ENCODE data around the gene CD93.

The CD93 gene

DNA sequence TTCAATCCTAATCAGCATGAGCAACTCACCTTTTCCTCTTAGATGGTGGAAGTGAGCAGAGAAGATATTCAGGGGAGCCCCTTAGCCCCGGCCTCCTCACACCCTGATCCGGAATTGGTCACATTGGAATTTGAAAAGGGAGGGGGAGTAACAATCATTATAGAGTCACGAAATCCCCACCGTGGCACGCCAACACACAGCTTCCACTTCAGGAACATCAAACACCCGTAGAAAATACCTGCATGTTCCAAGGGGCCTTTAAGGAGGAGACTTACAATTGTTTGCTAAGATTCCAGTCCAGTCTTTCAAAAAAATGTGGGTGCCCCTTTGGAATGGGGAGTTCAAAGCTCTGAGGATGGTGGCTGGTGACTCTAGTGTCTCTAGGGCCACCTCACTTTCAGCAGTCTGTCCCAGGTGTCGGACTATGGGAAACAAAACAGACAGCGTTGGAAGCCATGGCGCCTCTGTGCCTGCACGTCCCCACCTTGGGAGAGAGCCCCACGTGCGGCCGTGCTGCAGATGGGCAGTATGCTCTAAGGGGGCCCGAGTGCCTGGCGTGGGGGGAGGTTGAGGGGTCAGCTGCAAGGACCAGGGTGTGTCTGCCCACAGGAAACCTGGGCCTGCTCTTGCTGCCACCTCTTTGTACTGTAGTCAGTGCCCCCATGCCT lies 2.4 kb downstream of the CD93 start:
- no peak for DNase-seq (ENCODE audit: low spot score)

DNA sequence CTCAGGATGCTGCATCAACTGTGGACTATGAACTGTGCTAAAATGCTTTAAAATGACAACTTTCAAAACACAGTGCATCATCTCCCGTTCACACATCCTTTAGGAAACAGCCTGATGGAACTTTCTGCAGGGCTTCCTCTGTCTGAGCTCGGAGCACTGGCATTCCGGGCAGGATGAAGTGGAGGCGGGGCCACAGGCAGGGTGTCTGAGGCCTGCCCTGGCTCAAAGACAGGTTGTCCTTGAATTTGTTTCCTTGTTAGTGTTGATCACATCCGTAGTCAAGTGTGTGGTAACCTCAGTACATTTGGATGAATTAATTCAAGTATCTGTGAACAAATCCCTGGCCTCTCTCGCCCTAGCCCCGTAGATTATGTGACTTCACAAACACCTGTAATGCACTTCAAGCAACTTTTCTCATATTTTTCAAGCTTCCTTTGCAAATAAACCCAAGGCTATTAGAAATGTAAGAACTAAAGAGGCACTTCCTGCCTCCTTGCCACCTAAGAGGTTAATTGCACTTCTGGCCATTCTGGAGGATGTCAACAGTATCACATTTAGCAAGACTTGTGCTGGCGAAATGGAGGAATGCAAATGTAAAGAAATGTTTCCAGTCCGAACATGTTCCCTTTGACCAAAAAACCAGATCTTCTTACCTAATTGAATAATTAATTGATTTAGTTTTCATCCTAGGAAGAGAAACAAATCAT lies 3.1 kb downstream of the CD93 start:
- DNase-seq (ENCODE audit: low spot score), result no peak

- no peak for DNase-seq (ENCODE audit: low spot score)
These were observed 4.8 kb downstream of the CD93 start for GRCh38 chr20:23081263-23081819.

DNA sequence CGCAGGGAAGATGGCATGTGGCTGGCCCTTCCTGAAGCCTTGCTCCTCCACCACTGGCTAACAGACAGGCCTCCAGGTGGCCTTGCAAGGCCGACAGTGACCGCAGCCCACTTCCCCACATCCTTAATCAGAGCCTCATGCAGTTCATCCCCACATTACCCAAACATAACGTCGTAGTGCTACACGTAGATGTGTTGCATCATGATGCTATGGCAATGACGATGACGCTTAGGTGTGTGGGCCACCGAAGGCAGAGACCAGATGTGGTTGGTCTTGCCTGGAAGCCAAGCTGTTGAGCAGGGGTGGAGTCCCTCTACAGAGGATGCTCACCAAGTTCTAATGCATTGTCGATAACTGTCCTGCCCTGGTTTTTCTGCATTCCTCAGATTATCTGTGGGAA lies 5.6 kb downstream of the CD93 start:
- no peak for DNase-seq (ENCODE audit: low spot score)

- DNase-seq (ENCODE audit: low spot score), result no peak
These were observed 6.2 kb downstream of the CD93 start for GRCh38 chr20:23079926-23080325.

DNA sequence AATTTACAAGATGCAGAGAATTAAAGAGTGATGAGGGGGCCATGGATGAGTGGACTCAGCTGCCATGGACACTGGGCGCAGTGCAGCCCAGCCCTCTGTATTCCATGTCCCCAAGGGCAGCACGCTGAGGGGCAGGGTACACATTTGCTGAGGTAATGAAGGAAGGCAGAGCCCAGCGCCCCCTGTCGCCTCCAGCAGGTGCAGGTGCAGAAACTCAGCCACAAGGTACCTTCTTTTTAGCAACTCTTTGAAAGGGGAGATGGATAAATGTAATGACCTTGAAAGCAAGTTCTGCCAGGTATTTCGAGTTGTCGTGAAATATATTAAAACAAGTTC lies 7.1 kb downstream of the CD93 start:
- no peak for DNase-seq (ENCODE audit: low spot score)

DNA sequence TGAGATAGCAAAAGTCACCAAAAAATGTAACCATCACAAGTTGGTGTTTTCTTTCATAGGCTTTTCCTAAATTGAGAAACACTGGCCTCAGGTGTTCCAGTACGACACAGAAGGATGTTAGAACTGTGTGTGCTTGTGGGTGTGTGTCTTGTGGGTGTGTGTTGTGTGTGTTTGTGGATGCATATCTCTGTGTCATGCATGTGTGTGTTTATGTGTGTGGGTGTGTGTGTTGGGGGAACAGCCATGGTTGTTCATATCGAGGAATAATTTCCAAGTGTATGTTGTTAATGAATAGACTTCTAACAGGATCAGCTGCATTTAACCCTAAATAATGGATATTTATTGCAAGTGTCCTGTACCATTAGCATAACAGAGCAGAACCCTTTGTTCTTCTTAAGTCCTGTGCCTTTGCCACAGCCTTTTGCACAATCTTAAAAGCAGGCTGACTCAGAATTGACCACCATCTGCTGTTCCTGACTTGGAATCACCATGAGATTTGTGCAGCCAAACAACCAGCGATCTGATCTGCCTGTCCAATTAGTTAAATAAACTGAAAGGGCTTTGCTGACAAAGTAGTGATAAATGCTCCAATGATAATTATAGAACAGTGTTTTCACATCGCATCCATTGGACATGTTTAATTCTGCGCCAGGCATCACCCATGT lies 7.6 kb downstream of the CD93 start:
- no peak for DNase-seq (ENCODE audit: low spot score)

GRCh38 chr20:23077277-23077676 lies 8.8 kb downstream of the CD93 start:
- no peak for DNase-seq (ENCODE audit: low spot score)

GRCh38 chr20:23074052-23074451 lies 12.1 kb downstream of the CD93 start:
- DNase-seq (ENCODE audit: low spot score), result no peak

DNA sequence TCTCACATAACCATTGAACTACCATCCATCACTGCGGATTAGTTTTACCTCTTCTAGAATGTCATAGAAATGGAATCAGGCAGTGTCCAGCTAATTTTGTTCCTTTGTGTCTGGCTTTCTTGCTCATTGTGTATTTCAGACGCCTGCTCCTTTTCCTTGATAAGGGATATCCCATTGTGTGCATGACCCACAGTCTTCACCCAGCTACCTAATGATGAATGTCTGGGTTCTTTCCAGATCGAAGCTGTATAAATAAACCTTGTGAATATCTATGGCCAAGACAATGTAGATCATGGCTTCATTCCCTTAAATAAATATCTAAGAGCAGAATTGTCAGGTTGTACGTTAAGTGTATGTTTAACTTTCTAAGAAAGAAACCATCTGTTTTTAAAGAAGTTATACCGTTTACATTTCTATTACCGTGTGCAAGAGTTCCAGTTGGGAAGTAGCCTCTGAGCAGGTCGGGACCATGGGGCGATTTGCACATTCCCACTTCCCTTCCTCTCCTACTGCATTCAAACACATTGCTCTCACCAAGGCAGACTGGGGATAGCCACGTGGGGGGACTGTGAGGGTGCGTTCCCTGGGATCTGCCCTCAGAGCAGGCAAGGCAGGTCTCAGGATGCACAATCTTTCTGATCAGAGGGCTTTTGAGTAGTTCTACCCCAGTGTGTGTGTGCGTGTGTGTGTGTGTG lies 13.1 kb downstream of the CD93 start:
- no peak for DNase-seq (ENCODE audit: low spot score)

- DNase-seq (ENCODE audit: low spot score), result no peak
These were observed 14.1 kb downstream of the CD93 start for GRCh38 chr20:23071996-23072395.

GRCh38 chr20:23071398-23071797 lies 14.7 kb downstream of the CD93 start:
- DNase-seq (ENCODE audit: low spot score), result no peak

DNA sequence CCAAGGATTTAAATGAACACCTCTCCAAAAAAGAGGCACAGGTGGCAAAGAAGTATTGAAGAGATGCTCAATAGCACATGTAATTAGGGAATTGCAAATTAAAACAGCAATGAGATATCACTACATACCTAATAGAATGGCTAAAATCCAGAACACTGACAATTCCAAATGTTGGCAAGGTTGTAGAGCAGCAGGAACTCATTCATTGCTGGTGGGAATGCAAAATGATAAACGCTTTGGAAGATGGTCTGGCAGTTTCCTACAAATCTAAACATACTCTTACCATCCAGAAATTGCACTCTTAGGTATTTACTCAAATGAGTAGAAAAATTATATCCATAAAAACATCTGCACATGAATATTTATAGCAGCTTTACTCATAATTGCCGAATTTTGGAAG lies 17.0 kb downstream of the CD93 start:
- DNase-seq (ENCODE audit: low spot score), result no peak

DNA sequence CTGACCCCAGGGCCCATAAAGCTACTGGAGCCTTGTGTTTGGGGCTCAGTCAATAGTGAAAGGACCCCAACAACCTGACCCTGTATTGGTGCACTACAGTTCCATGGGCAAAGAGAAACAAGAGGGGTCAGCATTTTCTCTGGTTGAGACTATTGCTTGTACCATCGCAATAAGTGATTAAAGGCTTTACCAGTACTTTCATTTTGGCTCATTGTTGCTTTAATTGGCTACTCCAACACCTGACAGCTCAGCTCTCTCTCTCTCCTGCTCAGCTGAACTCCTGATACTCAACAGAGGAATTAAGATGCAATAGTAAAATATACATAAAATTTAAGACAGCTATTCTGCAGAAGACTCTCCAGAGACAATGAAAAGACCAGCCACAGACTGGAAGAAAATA lies 17.8 kb downstream of the CD93 start:
- DNase-seq (ENCODE audit: low spot score), result no peak

- no peak for DNase-seq (ENCODE audit: low spot score)
These were observed 19.4 kb downstream of the CD93 start for GRCh38 chr20:23066772-23067171.

GRCh38 chr20:23065266-23066201 lies 20.6 kb downstream of the CD93 start:
- DNase-seq (ENCODE audit: low spot score), result no peak

GRCh38 chr20:23063581-23063980 lies 22.5 kb downstream of the CD93 start:
- no peak for DNase-seq (ENCODE audit: low spot score)

DNA sequence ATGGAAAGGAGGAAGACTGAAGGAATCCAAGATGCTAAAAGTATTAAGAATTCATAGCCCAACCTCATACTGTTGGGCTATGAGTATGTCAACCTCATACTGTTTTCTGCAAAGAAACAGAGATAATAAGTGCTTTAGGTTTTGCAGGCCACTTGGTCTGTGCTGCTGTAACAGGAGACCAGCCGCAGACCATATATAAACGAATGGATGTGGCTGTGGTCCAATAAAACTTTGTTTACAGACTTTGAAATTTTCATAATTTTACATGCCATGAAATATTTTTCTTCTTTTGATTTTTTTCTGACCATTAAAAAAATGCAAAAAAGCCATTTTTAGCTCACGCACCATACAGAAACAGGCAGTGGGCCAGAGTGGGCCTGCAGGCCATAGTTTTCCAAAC lies 23.0 kb downstream of the CD93 start:
- DNase-seq (ENCODE audit: low spot score), result no peak

- DNase-seq (ENCODE audit: low spot score), result no peak
These were observed 23.5 kb downstream of the CD93 start for GRCh38 chr20:23062632-23063031.

DNA sequence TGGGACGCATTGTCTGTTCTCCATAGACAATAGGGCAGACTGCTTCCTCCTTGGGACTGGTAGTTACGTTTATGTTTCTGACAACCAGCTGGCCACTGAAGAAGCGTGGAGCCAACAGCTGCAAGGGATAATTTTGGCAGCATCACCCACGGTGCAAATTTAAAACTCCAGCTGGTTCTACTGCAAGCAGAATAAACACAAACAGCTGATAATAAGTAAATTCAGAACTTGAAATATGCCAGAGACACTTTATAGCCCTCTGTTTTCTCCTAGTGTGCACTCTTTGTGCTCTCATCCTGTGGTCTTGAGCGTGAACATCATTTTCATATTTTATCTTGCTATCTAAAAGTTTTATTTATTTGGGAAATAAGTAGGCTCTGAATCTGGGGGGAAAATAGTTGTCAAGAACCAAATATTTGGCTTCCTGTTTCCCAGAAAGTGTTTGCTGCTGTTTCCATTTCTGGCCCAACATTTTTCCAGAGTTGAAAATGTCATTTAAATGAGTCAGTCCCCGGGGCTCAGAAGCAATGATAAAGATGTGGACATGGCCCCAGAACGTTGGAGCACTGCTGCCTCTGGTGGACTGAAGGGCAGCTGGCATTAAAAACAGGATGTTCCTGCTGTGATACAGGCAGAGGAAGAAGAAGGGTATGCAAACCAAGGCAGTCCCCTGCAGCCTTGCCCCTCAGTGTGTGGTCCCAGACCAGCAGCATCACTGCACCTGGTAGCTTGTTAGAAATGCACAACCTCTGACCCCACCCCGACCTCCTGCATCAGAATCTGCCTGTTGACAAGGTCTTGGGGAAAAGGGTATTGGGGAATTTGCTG lies 24.2 kb downstream of the CD93 start:
- DNase-seq (ENCODE audit: low spot score), result no peak

- no peak for DNase-seq (ENCODE audit: low spot score)
These were observed 24.9 kb downstream of the CD93 start for GRCh38 chr20:23061262-23061661.

Measured in CD4-positive, alpha-beta T cell treated with Interleukin-6 at 100 ng/mL for 8 hours (primary cell).